ENCODE results near the gene C14orf93. TPM values are rescaled to one million over a fixed set of nuclear protein-coding genes. Genes with fewer than 3 reads are reported as not detected.

C14orf93 gene
- total RNA-seq = 10 to 100 TPM in 2 of 4 donors, 1 to 10 TPM in 2; 3.4 to 12.7 (median 8.8) TPM

- WGBS, 2 donors = 1 to 3% methylated on average over 35 to 37 of the region's 40 CpGs
- Histone ChIP-seq H3K27ac (peak within 1 kb of the TSS; percentile 77 to 91 (median 88)), H3K36me3 (no peaks in the 10 kb centered on the region), H3K4me1 (peaks cover 6 to 41% (median 10%) of the 10 kb centered on the region in 3 donors), H3K27me3 (no peaks in the 10 kb centered on the region), H3K4me3 (peak within 1 kb of the TSS; percentile 46 to 82 (median 54)), H3K9me3 (no peaks in the 10 kb centered on the region)
- peak in 1 of 4 donors; percentile 32 for TF ChIP-seq POLR2A (IDR thresholded peaks at IDR 0.05)
- TF ChIP-seq, protein P1, sequence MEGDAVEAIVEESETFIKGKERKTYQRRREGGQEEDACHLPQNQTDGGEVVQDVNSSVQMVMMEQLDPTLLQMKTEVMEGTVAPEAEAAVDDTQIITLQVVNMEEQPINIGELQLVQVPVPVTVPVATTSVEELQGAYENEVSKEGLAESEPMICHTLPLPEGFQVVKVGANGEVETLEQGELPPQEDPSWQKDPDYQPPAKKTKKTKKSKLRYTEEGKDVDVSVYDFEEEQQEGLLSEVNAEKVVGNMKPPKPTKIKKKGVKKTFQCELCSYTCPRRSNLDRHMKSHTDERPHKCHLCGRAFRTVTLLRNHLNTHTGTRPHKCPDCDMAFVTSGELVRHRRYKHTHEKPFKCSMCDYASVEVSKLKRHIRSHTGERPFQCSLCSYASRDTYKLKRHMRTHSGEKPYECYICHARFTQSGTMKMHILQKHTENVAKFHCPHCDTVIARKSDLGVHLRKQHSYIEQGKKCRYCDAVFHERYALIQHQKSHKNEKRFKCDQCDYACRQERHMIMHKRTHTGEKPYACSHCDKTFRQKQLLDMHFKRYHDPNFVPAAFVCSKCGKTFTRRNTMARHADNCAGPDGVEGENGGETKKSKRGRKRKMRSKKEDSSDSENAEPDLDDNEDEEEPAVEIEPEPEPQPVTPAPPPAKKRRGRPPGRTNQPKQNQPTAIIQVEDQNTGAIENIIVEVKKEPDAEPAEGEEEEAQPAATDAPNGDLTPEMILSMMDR (IDR thresholded peaks at IDR 0.05) = peak in 1 of 6 experiments; percentile 1
- intact Hi-C loops (cut with DNase I) = no loop called here
- no peak for DNase-seq
Measured at GRCh38 chr14:23009939-23010726, at the start of gene C14orf93. Gene C14orf93, minus strand, starts transcription at chr14:23010143. Its CDS starts 11,120 bp downstream, at chr14:22999023.

DNA sequence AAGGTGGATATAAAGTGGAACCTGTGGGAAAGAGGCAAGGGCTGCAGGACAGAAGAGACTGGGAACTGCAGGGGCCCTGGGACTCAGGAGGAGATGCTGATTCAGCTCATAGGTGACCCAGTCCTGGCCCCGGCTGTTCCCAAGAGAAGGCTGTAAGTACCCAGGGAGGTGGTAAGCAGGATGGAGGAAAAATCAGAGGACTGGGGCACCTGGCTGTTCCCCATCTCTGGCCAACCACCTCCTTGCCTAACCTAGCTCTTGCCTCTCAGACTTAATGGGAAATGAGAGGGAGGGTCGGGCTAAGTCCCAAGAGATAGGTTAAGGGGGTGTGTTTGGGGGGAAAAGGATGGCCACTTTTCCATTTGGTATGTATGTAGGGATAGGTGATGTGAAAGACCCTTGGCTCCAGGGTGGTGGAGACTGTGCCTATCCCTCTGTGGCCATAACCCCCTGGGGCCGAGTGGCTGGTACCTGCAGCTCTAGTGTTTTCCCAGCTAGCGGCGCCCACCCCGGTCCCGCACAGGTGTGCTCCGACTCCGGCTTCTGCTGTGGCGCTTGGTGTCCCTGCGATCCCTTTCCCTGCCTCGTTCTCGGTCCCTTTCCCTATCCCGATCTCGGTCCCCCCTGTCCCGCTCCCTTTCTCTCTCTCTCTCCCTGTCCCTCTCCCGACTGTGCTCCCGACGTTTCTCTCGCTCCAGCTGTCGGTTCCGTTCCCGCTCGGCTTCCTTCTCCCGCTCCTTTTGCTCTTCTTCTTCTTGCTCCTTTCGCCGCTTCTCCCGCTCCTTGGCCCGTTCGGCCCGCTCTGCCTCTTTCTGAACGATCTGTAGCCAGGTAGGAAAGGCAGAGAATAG lies 48.9 kb upstream of the C14orf93 start:
- TF ChIP-seq POLR2A (IDR thresholded peaks at IDR 0.05) = no peak
- TF ChIP-seq, protein P1 (IDR thresholded peaks at IDR 0.05) = no peak
- Histone ChIP-seq H3K27me3 (no peaks in the 10 kb centered on the region), H3K9me3 (no peaks in the 10 kb centered on the region), H3K4me1 (peaks cover 18 to 42% (median 23%) of the 10 kb centered on the region in 3 donors), H3K4me3 (no peak overlapping the region), H3K36me3 (peaks cover 31 to 58% (median 47%) of the 10 kb centered on the region in 3 donors), H3K27ac (peak overlapping the region in 2 of 4 donors; percentile 85 to 87)
- intact Hi-C loops (cut with DNase I) = loop anchor here (5.0 kb wide), 1 partner anchor 72 kb away; no protein-coding TSS in a partner anchor
- no peak for DNase-seq
- WGBS, 2 donors = 85 to 88% methylated on average over 32 of the region's 32 CpGs

DNA sequence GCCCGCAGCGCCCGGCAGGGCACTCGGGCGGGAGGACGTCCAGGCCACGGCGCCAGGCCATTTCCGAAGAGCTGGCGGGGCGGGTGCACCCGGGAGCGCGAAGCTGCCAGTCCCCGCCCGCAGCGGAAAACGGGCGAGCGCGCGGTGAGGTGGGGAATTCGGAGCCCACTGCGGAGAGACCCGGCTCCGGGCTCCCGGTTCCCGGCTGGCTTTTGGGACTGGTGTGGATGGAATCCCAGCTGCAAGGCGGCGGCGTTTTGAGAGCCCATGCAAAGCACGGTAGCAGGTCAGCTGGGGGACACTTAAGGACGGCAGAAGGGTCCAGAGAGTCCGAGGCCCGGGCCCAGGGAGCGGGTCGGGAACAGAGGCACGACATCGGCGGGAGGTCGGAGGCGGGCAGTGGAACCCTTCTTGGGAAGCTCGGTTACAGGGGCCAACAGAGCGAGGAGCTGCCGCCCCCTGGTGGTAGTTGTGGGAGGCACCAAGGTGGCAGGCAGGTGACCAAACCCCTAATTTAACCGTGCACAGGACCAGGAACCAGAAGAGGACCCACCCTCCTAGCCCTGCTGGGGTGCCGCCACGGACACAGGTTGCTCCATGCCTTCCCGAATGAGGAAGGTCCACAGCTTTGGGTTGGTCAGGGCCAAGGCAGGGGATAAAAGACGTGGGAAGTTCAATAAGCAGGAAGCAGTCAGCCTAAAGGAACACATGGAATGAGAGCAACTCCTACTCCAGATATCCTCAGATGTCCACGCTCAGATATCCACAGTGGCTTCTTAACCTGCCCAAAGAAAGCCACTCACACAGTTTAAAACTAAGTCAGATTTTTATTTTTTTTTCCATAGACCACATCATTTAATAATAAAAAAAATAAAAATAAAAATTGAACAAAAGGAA lies 48.1 kb upstream of the C14orf93 start:
- H3K36me3 ChIP-seq = peaks cover 25 to 49% (median 38%) of the 10 kb centered on the region in 3 donors
- no peak for DNase-seq
- intact Hi-C loops (cut with DNase I) = loop anchor here (5.0 kb wide), 1 partner anchor 71 kb away; no protein-coding TSS in a partner anchor
- no peak for TF ChIP-seq POLR2A (IDR thresholded peaks at IDR 0.05)
- TF ChIP-seq, protein P1 (IDR thresholded peaks at IDR 0.05) = peak; percentile 90 to 97 (median 95)
- peak overlapping the region; percentile 78 to 87 (median 85) for H3K27ac ChIP-seq
- peaks cover 18 to 41% (median 23%) of the 10 kb centered on the region in 3 donors for H3K4me1 ChIP-seq
- peak overlapping the region; percentile 66 to 86 (median 73) for H3K4me3 ChIP-seq
- no peaks in the 10 kb centered on the region for H3K9me3 ChIP-seq
- WGBS, 2 donors = 3% methylated on average over 6 to 15 of the region's 51 CpGs
- H3K27me3 ChIP-seq = no peaks in the 10 kb centered on the region

GRCh38 chr14:23056956-23057756 lies 47.2 kb upstream of the C14orf93 start, which contains the start of gene CDH24:
Gene CDH24, minus strand, starts transcription at chr14:23057520. Its CDS starts 1,787 bp downstream, at chr14:23055733.
- Histone ChIP-seq H3K4me3 (peak within 1 kb of the TSS; percentile 66 to 86 (median 73)), H3K27ac (peak within 1 kb of the TSS; percentile 78 to 87 (median 85)), H3K27me3 (no peaks in the 10 kb centered on the region), H3K4me1 (peaks cover 15 to 33% (median 18%) of the 10 kb centered on the region in 3 donors), H3K36me3 (peaks cover 16 to 40% (median 31%) of the 10 kb centered on the region in 3 donors), H3K9me3 (no peaks in the 10 kb centered on the region)
- TF ChIP-seq, protein P1 (IDR thresholded peaks at IDR 0.05) = no peak
- peak in 1 of 4 donors; percentile 56 for TF ChIP-seq POLR2A (IDR thresholded peaks at IDR 0.05)
- DNase-seq = no peak
- 3 to 6% methylated on average over 17 to 21 of the region's 73 CpGs for WGBS, 2 donors
- intact Hi-C loops (cut with DNase I) = loop anchor here (5.0 kb wide), 1 partner anchor 70 kb away; no protein-coding TSS in a partner anchor

All from esophagus squamous epithelium (tissue), 5 donors.